NB4 (cell line): ENCODE data around the gene PPP1R16B.

Experiments used
- MYC ChIP-seq: IDR thresholded peaks from 2 replicates; pipeline ENCODE4 v1.6.1; 2011; ENCODE audit warnings: low read depth, low read length
- POLR2A ChIP-seq: IDR thresholded peaks from 2 replicates; pipeline ENCODE4 v1.6.1; 2011; ENCODE audit warnings: mild to moderate bottlenecking; ENCODE audit not compliant: insufficient read length; ENCODE audit errors: extremely low read depth
- TF ChIP-seq, protein P1 (sequence below): IDR thresholded peaks from one replicate; pipeline ENCODE4 v1.5.1; 2012; ENCODE audit warnings: low read depth, low read length
- TF ChIP-seq, protein P2 (sequence below): IDR thresholded peaks from 2 replicates; pipeline ENCODE4 v1.6.1; 2011; ENCODE audit warnings: low read depth, low read length

DNA sequence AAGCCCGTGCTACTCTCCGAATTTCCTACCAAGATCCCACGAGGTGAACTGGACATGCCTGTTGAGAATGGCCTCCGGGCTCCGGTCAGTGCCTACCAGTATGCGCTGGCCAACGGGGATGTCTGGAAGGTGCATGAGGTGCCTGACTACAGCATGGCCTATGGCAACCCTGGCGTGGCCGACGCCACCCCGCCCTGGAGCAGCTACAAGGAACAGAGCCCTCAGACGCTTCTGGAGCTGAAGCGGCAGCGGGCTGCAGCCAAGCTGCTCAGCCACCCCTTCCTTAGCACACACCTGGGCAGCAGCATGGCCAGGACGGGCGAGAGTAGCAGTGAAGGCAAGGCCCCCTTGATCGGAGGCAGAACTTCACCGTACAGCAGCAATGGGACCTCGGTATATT is 112.7 kb downstream of the PPP1R16B start:
- TF ChIP-seq POLR2A (no peak), MYC (no peak)
- TF ChIP-seq, protein P1, sequence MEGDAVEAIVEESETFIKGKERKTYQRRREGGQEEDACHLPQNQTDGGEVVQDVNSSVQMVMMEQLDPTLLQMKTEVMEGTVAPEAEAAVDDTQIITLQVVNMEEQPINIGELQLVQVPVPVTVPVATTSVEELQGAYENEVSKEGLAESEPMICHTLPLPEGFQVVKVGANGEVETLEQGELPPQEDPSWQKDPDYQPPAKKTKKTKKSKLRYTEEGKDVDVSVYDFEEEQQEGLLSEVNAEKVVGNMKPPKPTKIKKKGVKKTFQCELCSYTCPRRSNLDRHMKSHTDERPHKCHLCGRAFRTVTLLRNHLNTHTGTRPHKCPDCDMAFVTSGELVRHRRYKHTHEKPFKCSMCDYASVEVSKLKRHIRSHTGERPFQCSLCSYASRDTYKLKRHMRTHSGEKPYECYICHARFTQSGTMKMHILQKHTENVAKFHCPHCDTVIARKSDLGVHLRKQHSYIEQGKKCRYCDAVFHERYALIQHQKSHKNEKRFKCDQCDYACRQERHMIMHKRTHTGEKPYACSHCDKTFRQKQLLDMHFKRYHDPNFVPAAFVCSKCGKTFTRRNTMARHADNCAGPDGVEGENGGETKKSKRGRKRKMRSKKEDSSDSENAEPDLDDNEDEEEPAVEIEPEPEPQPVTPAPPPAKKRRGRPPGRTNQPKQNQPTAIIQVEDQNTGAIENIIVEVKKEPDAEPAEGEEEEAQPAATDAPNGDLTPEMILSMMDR = no peak
- TF ChIP-seq, protein P2, sequence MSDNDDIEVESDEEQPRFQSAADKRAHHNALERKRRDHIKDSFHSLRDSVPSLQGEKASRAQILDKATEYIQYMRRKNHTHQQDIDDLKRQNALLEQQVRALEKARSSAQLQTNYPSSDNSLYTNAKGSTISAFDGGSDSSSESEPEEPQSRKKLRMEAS = no peak
